Stimulated activated naive CD4-positive, alpha-beta T cell (primary cell): ENCODE results near the gene GRM5.
"Not testable (repeated sequence)": the region's sequence is repeated elsewhere in the genome, so short reads cannot be mapped to it uniquely, and the experiment has no call there.

Experiments
- DNase-seq, 6 experiments: peaks; one replicate each; lab custom pipeline; 2025; lab: John Stamatoyannopoulos, UW

Gene GRM5

DNA sequence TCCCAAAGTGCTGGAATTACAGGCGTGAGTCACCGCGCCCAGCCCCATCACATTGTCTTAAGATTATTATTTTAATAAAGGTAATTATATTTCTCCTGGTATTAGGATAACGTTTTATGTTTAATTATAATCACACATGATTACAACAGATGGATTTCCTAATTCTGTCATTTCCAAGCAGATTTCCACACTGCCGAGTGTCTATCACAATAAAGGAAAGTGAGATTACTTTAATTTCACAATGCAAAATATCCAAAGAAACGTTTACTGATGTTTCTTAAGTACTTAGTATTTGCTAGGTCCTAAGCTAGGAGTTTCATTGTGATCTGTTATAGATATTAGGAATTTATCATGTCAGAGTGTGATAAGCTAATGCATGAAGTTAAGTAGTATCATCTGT lies 524.8 kb downstream of the GRM5 start:
- no peak for DNase-seq

DNA sequence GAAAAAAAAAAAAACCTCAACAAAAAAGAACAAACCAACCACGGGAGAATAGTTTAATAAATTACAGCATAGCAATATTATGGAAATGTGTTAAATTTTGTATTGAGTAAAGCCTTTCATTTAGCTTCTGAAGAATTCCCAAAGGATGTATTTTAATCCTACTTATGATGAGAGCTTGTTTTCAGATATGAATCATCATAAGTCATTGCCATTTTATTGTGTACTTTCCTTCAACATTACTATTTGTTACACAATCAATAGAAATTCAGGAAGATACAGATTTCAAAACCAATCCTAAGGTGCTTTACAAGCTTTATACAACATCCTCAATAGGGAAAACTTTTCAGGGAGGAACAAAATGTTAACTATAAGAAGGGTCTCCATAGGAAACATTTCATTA lies 527.7 kb downstream of the GRM5 start:
- DNase-seq = no peak

DNA sequence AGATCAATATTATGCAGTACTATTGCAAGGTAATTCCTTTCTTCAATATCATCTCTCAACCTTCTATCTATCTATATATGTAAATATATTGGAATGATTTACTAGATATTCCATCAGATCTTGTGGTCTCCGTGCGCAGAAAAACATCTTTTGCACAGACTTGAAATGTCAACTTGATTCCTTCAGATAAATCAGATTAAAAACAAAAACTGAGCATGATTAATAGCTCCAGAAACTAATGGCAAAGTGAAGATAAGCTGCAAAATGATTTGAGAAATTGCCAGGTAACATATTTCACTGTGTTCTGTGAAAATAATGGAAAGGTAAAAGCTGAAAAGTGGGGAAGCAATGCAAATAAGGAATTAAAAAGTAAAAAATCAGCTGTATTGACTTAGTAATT lies 528.2 kb downstream of the GRM5 start:
- no peak for DNase-seq

DNA sequence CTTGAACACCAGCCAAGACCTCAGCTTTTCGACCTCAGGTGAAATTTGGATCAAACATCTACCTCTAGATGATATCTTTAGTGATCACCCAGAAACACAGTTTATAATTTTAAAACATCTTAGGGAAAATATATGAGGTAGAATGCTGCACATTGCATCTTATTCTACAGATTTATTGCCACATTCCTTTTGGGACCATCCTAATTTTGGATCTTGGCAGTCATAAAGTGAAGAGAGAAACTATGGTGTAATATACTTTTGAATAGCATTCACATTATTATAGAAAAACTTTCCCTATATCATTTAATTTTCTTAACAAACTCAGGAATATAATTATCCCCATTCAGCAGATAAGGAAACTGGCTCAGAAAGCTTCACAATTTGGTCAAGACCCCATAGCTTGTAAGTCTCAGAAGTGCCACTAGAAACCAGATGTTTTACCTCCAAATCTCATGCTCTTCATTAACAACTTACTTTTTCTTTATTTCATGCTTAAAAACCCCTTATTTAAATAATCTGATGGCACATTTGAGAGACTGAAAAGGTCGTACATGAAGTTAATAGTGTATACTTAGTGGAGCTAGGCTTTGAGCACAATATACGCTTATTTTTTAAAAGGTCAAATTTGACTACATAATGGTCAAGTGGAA lies 529.0 kb downstream of the GRM5 start:
- no peak for DNase-seq

DNA sequence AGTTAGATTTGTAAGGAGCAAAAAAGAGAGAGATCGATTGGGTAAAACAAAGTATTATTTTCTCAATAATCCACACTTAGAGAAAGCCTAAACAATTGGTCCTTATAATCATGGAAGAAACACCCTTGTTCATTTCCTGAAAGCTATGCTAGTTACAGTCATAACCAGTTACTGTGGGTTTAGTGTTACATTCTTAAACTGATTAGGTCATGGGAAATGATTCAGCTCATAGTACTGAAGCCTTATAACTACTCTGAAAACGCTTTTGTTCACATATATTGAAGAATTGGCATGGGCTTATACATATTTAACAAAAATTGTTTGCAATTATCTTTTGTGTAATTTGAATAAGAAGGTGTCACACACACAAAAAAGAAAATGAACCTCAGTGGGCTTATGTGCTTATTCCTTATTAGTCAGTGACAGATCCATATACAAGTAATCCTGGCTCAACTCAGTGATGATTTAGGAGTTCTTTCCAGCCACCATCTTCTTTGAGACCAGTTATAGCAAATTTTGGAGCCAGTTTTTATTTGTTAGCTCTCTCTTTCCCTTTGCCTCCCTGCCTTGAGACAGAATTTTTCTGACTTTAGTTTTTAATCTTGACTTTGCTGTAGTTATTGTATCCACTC lies 529.8 kb downstream of the GRM5 start:
- DNase-seq = no peak

DNA sequence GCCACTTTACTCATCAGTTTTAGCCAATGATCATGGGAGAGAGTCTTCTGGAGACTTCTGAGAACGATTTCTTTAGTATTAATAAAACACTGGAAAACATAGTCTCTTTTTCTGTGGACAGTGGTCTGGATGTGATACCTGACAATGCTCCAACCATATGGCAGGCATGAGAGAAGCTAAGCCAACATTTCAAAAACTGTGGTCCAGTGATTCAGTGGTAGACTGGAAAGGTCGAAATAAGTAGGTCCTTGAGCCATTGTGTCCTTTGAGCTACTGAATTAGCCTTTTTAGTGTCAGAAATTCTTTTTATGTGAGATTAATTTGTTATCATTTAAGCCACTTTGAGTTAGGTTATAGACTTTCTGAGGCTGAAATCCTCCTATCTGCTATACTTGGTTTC lies 530.5 kb downstream of the GRM5 start:
- no peak for DNase-seq

DNA sequence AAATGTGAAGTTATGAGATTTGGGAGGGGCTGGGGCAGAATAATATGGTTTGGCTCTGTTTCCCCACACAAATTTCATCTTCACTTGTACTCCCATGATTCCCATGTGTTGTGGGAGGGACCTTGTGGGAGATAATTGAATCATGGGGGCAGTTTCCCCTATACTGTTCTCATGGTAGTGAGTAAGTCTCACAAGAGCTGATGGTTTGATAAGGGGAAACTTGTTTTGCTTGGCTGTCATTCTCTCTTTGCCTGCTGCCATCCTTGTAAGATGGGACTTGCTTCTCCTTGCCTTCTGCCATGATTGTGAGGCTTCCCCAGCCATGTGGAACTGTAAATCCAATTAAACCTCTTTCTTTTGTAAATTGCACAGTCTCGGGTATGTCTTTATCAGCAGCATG lies 531.1 kb downstream of the GRM5 start:
- DNase-seq = not testable (repeated sequence)

DNA sequence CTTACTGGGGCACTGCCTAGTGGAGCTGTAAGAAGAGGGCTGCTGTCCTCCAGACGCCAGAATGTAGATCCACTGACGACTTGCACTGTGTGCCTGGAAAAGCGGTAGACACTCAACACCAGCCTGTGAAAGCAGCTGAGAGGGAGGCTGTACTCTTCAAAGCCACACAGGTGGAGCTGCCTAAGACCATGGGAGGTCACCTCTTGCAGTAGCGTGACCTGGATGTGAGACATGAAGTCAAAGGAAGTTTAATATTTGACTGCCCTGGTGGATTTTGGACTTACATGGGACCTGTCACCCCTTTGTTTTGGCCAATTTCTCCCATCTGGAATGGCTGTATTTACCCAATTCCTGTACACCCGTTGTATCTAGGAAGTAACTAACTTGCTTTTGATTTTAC lies 531.6 kb downstream of the GRM5 start:
- DNase-seq = no peak

DNA sequence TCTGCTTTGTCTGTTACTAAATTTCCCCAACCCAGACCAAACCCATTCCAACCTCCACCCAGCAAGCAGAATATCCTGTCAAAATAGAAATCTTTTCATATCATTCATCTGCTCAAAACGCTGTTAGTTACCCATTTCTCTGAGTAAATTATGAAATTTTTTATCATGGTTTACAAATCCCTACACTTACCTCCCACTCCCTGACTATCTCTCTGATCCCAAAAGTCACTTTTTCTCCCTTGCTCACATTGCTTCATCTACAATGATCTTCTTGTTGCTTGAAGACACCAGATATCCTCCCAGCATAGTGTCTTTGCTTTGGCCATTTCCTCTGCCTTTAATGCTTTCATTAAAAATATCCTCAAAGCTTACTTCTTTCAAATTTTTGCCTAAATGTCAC lies 532.8 kb downstream of the GRM5 start:
- DNase-seq = no peak

DNA sequence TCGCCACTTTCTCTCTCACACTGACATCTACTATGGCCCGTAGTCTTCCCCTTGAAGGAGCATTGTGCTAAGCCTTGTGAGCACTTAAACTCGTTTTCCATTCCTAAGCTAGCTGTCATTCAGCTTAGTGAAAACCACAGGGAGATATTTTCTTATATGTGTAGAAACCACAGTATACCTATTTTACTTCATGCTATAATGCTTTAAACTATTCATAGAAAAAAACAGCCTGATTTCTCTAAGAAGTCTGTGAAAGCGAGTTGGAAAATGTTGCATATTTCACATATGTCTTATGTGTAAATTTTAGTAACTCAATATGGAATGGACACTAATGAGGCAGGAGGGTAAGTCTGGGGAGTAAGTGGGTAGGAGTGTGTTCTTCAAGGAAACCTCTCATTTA lies 534.0 kb downstream of the GRM5 start:
- no peak for DNase-seq

DNA sequence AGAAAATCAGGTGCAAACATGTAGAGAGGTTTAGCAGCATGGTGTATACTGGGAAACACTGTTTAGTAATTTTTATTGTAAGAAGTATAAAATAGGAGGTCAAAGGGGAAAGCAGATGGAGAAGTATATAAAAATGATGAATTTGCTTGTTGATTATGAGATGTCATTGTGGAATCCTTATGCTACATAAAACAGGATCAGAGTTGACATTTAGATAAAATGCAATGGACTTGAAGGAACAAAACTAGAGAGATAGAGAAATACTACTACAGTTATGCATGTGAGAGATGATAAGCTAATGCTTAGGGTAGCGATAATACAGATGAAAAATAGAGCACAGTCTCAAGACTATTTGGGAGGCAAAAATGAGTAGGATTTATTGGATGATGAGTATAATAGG lies 536.4 kb downstream of the GRM5 start:
- DNase-seq = no peak

DNA sequence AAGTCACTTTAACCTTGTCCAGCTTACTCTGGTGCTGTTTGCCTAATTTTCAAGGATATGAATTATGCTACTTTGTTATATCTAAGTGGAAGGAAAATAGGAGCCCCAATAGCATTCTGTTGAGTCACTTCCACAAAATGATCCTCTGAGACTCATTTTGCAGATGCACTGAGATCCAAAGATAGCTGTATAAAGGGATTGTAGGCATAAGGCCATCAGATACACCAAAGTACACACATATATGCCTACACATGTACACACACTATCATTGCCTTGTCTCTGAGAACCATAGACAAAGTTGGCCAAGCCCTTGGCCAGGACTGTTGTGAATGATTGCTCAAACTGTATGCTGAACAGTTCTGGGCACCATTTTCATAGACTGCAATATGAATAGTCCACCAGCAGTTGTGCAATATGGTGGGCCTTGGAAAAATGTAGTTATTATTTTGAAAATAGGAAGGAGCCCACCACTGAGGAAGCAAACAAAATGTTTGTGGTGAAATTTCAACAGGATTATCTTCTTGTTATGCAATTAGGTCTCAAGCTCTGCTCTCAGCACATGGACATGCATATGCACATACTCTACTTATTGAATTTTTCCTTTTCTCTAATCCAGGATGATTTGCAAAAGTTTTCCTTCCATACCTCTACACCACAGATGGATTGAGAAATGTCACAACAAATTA lies 542.3 kb downstream of the GRM5 start:
- DNase-seq = no peak

DNA sequence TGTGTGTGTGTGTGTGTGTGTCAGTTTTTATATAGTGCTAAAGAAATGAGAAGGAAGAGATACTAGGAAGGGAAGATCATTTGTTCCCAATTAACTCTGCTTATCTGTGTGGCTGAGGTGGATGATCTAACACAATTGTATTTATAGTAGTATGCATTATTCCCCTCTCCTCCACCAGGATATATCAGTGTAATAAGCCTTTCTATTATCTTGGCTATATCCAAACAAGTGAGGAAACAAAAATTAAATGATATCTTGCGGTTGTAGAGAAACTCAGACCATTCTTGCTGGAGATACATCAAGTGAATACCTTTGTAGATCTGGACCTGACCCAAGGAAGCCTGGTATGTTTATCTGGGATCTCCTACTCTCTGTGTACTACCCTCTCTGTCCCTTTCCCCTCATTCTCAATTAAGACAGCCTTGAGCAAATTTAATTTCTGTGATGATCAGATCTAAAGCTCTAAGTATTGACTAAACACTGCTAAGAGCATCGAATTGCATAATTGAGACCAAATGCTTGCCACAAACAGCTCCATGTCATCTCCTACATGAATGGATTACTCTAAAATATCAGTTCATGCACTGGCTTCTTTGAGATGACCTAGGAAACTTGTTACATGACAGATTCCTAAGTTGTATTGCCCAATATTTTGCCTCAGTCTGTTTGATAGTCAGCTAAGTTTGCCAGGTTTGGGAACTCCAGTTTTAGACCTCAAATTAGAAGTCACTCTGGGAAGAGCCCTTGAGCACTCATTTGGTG lies 543.0 kb downstream of the GRM5 start:
- DNase-seq = no peak

DNA sequence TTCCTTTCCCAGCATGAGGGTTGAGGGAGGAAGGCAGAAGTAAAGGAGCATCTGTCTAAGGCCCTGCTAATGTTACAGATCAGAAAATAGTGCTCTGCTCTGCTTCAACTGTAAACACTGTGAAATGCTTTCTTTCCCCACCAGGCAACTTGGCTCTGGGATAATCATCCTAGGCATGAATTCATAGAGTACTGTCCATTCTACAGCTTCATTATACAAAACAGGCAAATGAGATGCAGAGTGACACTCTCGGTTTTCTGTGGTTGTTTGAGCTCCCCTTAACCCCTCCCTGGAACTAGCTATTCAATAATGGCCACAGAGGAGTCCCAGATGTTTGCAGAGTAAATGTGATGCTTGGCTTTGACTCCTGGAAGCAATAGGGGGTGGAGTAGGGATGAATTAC lies 544.0 kb downstream of the GRM5 start:
- no peak for DNase-seq

DNA sequence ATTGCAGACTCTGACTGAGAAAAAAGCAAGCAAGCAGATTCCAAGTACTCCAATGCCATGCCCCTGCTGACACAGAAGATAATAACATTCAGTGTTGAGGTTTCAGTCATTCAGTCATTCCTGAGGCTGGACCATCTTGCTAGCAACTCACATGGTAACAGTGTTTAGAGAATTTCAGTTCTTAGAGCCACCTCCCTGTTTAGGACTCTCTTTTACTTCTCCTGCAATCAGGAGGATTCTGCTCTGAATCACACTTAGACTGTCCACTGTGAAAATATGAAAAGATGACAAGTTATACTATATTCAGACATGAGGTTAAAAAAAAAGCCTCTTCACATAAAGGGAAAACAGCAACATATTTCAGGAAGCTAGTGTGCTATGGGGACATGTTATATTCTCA lies 544.4 kb downstream of the GRM5 start:
- DNase-seq = no peak

DNA sequence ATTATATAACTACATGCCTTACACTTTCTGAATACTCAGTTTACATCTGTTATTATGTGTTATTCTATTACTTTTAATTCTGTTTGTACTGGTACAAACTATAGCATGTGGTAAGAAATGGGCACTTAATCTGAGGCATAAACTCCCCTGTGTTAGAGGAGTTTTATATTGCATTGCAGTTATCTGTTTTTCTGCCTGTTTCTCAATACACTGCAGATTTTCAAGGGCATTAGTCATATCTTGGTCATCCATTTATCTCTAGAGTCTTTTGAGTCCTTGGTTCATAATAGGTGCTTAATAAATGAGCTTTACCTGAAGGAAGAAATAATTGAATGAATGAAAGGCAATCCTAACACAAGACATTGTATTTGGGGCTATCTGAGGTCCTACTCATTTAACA lies 545.4 kb downstream of the GRM5 start:
- no peak for DNase-seq

DNA sequence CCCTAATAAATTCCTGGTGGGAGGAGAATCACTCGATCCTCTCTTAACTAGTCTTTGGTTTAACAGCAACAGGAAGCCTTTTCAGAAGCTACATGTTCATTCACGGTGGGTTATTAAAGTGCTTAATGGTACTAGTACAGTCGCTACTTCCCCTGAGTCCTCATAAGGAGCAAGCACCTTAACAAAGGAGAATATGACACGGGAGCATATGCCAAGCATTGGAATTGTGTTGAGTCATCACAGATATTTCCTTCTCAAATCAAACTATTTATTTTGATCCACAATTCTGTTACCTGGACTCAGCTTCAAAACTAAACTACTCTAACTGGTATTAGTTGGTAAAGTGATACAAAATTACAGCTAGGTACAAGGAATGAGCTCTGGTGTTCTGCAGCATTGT lies 550.8 kb downstream of the GRM5 start:
- no peak for DNase-seq

DNA sequence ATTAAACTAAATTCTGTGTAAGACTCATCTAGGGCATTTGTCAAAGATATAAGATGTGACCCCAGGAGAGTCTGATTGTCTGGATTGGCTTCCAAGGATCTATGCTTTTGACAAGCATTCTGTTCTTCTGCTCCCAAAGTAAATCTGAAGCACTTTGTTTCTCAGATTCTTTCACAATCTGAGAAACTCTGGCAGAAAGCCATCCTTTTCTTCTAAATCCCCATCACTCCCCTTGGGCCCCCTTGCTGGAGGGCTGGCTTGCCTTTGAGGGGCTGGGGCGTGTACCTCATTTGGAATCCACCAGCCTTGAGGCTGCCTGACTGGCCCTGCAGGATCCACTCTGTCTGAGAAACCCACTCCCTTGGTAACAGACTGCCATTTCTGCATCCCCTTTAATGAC lies 554.8 kb downstream of the GRM5 start:
- DNase-seq = no peak

DNA sequence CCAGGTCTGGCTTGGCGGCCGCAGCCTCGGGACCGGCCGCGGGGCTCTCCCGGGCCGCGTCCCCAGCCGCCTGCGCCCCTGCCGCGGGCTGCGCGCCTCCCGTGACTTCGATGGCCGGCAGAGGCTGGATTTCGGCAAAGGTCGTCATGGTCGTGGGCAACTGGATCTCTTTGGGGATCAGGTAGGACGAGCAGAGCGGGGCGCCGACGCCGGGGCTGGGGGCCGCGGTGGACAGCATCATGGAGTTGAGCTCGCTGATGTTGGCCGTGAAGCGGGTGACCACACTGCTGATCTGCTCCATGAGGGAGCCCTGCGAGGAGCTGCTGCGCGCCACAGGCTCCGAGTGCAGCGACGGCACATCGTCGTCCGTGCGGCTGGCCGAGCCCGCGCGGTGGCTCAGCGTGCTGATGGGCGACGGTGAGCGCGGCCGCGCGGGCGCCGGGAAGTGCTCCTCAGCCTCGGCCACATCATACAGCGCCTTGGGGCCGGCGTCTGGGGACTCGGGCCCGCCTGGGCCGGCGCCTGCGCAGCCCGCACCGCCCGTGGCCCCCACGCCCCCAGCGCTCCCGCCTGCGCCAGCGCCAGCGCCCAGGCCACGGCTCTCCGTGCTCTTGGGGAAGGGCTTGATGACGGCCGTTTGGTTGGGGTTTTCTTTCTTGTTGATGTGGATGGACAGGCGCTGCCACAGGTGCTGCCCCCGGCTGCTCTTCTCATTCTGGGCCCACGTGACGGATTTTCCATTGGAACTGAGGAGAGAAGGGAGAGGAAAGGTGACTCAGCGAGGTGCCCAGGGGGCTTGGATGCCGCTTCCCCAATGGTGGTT lies 556.8 kb downstream of the GRM5 start:
- no peak for DNase-seq

DNA sequence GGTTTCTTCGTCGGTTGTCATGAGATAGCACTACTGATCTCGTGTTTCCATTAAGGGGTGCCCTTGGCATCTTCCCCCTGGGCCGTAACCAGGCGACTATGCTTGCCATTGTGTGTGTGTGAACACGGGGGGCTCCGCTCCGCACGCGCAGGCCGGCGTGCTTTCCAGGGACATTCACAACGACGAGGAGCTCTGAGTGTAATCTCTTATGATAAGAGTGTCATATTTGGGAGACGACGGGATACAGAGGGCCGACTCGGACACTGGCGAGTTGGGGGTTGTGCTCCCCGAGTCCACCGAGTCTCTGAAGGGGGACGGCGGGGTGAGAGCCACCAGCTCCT lies 557.4 kb downstream of the GRM5 start:
- no peak for DNase-seq

DNA sequence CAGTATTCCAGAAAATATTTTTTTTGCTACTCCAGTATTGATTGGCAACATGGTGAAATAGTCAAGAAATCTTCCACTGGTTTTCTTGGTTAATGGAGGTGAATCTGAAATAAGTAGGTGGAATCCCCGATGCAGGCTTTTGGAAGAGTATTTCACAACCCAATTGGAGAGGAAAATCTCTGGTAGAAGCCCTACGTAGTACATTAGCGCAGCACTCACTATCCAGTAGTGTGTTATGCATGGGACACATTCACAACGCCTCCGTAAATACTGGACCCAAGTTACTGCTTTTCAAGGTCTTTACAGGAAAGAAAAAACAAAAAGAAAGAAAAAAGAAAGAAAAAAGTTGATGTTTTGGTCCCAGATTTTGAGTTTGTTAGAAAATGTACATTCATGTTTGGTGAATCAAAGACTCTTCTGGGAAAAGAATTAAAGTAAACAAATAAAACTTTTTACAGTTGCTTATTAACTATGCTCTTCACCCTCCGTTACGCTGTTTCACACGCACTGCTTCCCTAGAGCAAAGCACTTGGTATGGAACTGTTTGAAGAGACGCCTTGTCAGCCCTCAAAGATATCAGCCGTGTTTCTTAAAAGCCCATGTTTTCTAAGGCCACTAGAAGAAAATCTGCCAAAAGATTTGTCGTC lies 557.9 kb downstream of the GRM5 start:
- no peak for DNase-seq

DNA sequence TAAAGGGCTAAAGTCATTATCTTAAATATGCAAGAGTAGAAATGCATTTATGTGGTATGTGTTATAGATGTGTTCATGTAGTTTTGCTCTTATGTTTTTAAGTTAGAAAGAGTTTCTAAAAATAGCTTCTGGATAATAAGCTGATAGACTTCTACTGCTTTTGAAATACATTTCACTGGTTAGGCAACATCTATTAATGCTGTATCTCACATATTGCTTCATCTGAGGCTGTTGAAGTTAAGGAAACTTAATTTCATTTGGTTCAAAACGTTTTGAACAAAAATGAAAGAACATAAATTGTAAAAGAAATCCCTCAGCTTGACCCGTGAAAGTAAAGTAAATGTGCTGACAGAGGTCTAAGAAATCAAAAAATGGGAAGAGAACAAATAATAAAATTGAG lies 564.2 kb downstream of the GRM5 start:
- DNase-seq = no peak
